HL-60 (cell line): Measurements from ENCODE around the gene MICOS13.

Experiments used
- DNase-seq, 2 experiments: peaks; one replicate each; pipeline ENCODE4 v3.0.0-alpha.2; 2010 to 2020; ENCODE audit warnings: low read depth in 1 of 2, low spot score in 1 of 2
- H3K27ac ChIP-seq: fragments of 250-450 bp; sonication (Bioruptor Pico); replicated peaks from 2 replicates; pipeline ENCODE4 v1.5.1; 2020; ENCODE audit warnings: mild to moderate bottlenecking, moderate library complexity
- H3K27me3 ChIP-seq: fragments of 250-450 bp; sonication (Bioruptor Pico); 2 replicates; pipeline ENCODE4 v1.5.1; 2021; ENCODE audit warnings: mild to moderate bottlenecking, moderate library complexity; ENCODE audit not compliant: insufficient read depth, poor library complexity, severe bottlenecking
- H3K4me3 ChIP-seq: replicated peaks from 2 replicates; pipeline ENCODE4 v1.5.1; 2011; ENCODE audit warnings: mild to moderate bottlenecking, control low read depth, low read length; ENCODE audit not compliant: insufficient read depth
- GABPA ChIP-seq: IDR thresholded peaks from 2 replicates; pipeline ENCODE4 v1.6.1; 2012; ENCODE audit warnings: low read depth
- POLR2AphosphoS5 ChIP-seq: IDR thresholded peaks from 2 replicates; pipeline ENCODE4 v1.6.1; 2012; ENCODE audit warnings: low read depth
- REST ChIP-seq: IDR thresholded peaks from 2 replicates; pipeline ENCODE4 v1.6.1; 2012; ENCODE audit warnings: low read depth; ENCODE audit not compliant: insufficient replicate concordance
- SPI1 ChIP-seq: IDR thresholded peaks from 2 replicates; pipeline ENCODE4 v1.6.1; 2012; ENCODE audit warnings: low read depth, mild to moderate bottlenecking, borderline replicate concordance
- TF ChIP-seq, protein P1 (sequence below): IDR thresholded peaks from one replicate; pipeline ENCODE4 v1.5.1; 2011; ENCODE audit warnings: low read length, control low read depth, inconsistent platforms; ENCODE audit not compliant: insufficient read depth

Gene MICOS13

DNA sequence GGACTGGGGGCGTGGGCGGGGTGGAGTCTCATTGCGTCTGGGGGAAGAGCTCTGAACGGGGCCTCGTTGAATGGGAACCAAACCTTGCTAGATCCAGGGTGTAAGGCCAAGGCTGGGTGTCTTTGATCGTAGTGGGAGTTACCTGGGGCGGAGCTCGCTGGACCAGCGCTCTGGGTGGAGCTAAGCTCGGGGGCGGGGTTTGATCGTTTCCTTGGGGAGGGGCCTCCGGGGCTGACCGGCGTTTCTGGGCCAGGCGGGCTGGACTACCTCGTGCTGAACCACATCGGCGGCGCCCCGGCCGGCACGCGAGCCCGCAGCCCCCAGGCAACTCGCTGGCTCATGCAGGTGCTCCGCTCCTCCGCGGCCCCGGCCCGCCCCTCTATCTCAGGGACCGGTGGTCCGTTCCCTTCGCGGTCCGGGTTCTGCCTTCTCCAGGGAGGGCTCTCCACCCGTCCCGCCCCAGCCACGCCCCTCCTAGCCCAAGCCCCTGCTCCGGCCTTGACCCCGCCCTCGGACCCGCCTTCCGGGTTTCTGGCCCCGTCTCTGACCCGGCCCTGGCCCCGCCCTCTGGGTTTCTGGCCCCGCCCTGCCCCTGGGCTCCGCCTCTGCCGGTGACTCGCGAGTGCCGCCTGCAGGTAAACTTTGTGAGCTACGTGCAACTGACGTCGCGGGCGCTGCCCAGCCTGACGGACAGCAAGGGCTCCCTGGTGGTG is 6.5 kb upstream of the MICOS13 start:
- Histone ChIP-seq H3K27me3 (no peaks in the 10 kb centered on the region), H3K4me3 (peak overlapping the region; percentile 70), H3K27ac (peak overlapping the region; percentile 69)
- DNase-seq, result peak; percentile 88 to 98
- no peak for TF ChIP-seq SPI1
- TF ChIP-seq, protein P1, sequence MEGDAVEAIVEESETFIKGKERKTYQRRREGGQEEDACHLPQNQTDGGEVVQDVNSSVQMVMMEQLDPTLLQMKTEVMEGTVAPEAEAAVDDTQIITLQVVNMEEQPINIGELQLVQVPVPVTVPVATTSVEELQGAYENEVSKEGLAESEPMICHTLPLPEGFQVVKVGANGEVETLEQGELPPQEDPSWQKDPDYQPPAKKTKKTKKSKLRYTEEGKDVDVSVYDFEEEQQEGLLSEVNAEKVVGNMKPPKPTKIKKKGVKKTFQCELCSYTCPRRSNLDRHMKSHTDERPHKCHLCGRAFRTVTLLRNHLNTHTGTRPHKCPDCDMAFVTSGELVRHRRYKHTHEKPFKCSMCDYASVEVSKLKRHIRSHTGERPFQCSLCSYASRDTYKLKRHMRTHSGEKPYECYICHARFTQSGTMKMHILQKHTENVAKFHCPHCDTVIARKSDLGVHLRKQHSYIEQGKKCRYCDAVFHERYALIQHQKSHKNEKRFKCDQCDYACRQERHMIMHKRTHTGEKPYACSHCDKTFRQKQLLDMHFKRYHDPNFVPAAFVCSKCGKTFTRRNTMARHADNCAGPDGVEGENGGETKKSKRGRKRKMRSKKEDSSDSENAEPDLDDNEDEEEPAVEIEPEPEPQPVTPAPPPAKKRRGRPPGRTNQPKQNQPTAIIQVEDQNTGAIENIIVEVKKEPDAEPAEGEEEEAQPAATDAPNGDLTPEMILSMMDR, result peak; percentile 78

DNA sequence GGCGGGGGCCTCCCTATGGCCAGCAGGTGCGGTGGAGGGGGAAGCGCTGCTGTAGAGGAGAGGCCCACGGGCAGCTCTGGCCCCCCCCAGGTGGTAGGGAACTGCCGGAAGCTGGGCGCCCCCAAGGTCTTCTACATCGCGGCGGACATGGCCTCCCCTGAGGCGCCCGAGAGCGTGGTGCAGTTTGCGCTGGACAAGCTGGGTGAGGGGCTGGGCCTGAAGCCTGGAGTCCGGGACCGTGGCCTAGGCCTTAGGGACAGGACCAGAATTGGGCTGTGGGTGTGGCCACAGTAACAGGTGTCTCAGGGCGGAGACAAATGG is 6.0 kb upstream of the MICOS13 start:
- no peak for DNase-seq
- Histone ChIP-seq H3K27me3 (no peaks in the 10 kb centered on the region), H3K27ac (peak overlapping the region; percentile 69; the same call in 1 of the 2 replicates), H3K4me3 (peak overlapping the region; percentile 70)
- TF ChIP-seq REST (no peak), POLR2AphosphoS5 (no peak), SPI1 (no peak), GABPA (no peak)
- TF ChIP-seq, protein P1, result no peak

- no peak for TF ChIP-seq SPI1
- TF ChIP-seq, protein P1, result no peak
- TF ChIP-seq POLR2AphosphoS5, result no peak
- TF ChIP-seq REST, result no peak
- TF ChIP-seq GABPA, result no peak
- Histone ChIP-seq H3K27ac (no peak overlapping the region), H3K27me3 (no peaks in the 10 kb centered on the region), H3K4me3 (no peak overlapping the region)
- no peak for DNase-seq
Measured at GRCh38 chr19:5684694-5685430, 4.5 kb upstream of the MICOS13 start.
